OCI-LY7 (cell line): ENCODE data around the gene CSNK2A2.

Experiments
- CTCF ChIP-seq: fragments of 200-600 bp; sonication (generic); conservative IDR thresholded peaks from 2 replicates; pipeline ENCODE4 v1.5.1; 2014; ENCODE audit warnings: mild to moderate bottlenecking, antibody characterized with exemption, low read length, moderate library complexity, mixed read lengths
- EZH2phosphoT487 ChIP-seq: fragments of 200-600 bp; sonication (generic); IDR thresholded peaks from 2 replicates; pipeline ENCODE4 v1.6.1; 2018; ENCODE audit warnings: low read depth, borderline replicate concordance, mild to moderate bottlenecking, mixed run types, antibody characterized with exemption, low read length, moderate library complexity, mixed read lengths

DNA sequence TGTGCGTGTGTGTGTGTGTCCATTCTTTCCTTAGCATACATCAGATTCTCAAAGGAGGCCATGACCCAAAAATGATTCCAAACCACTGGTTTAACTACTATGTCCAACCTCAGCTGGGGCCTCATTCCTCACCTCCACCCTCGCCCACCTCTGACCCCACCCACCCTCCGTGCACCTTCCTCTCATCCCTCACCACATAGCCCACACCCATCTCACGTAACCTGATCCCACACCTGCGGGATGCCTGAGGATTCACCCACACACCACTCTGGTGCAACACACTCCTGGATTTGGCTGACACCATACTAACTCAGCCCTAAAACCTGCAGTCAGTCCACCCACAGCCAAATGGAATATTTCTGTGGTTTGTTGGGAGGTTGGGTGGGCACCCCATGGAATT lies 3.3 kb upstream of the CSNK2A2 start:
- TF ChIP-seq CTCF (no peak), EZH2phosphoT487 (no peak)
